Peyer's patch (tissue), 4 donors: Measurements from ENCODE around the gene DOCK4. TPM values are rescaled to one million over a fixed set of nuclear protein-coding genes. Genes with fewer than 3 reads are reported as not detected.
A peak's percentile ranks its signal among the peaks of the same experiment; 100 is the strongest.

Experiments
- DNase-seq, 3 donors: peaks; one replicate each; pipeline ENCODE4 v3.0.0-alpha.2; 2017 to 2019
- H3K27ac ChIP-seq, 4 donors: fragments of 200-600 bp; sonication (generic); one replicate each; pipeline ENCODE4 v1.5.1; 2016 to 2019
- H3K27me3 ChIP-seq, 2 donors: fragments of 200-600 bp; sonication (generic); one replicate each; pipeline ENCODE4 v1.5.1; 2019
- H3K36me3 ChIP-seq, 3 donors: fragments of 200-600 bp; sonication (generic); one replicate each; pipeline ENCODE4 v1.5.1; 2016 to 2019
- H3K4me1 ChIP-seq, 4 donors: fragments of 200-600 bp; sonication (generic); one replicate each; pipeline ENCODE4 v1.5.1; 2016 to 2019
- H3K4me3 ChIP-seq, 4 donors: fragments of 200-600 bp; sonication (generic); 1 replicate in 3 of 4; 2 replicates in 1 of 4; pipeline ENCODE4 v1.5.1; 2016 to 2019; ENCODE audit warnings: mild to moderate bottlenecking in 1 of 4
- H3K9me3 ChIP-seq, 4 donors: fragments of 200-600 bp; sonication (generic); one replicate each; pipeline ENCODE4 v1.5.1; 2016 to 2019; ENCODE audit warnings: mild to moderate bottlenecking in 1 of 4
- POLR2A ChIP-seq, 2 donors: fragments of 450-650 bp; IDR thresholded peaks; one replicate each; pipeline ENCODE4 v1.5.1; 2017; ENCODE audit warnings: antibody characterized with exemption in 2 of 2, mild to moderate bottlenecking in 2 of 2, moderate library complexity in 2 of 2
- total RNA-seq, 4 donors: library from RNA; depleted of rRNA; stranded (reverse); fragments of >200 nt; gene quantifications; one replicate each; pipeline ENCODE4 v1.1.0, GENCODE V29; 2016
- TF ChIP-seq, protein P1 (sequence below), 6 experiments: fragments of 450-650 bp in 4 of 6; fragments of 200-600 bp in 2 of 6; sonication (generic) in 1 of 6; IDR thresholded peaks; one replicate each; pipeline ENCODE4 v1.5.1; 2017 to 2019; ENCODE audit warnings: antibody characterized with exemption in 6 of 6, mild to moderate bottlenecking in 3 of 6, moderate library complexity in 1 of 6

The DOCK4 gene
- total RNA-seq, 4 donors from 2014 or later, result 5.1 to 52.8 (median 15.5) TPM

DNA sequence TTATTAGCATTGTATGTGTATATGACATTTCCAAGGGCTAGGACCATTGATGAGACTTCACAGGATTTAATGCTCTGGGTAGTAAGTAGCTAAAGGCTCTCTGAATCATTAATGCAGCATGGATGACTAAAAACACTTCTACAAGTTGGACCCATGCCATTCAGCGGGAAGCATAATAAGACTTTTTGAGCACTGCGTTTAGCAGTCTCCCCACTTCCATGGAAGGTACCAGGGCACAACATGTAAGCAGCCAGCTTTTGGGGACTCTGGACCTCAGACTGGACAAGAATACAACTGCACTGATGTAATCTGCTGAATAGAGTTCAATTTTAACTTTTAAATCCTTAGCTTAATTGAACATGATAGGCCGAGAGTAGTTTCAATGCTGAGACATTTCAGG lies 452.2 kb downstream of the DOCK4 start:
- H3K27me3 ChIP-seq, result no peaks in the 10 kb centered on the region
- H3K4me1 ChIP-seq, result no peaks in the 10 kb centered on the region
- H3K9me3 ChIP-seq, result no peaks in the 10 kb centered on the region
- H3K36me3 ChIP-seq, result no peaks in the 10 kb centered on the region
- TF ChIP-seq POLR2A (IDR thresholded peaks at IDR 0.05), result no peak
- TF ChIP-seq, protein P1, sequence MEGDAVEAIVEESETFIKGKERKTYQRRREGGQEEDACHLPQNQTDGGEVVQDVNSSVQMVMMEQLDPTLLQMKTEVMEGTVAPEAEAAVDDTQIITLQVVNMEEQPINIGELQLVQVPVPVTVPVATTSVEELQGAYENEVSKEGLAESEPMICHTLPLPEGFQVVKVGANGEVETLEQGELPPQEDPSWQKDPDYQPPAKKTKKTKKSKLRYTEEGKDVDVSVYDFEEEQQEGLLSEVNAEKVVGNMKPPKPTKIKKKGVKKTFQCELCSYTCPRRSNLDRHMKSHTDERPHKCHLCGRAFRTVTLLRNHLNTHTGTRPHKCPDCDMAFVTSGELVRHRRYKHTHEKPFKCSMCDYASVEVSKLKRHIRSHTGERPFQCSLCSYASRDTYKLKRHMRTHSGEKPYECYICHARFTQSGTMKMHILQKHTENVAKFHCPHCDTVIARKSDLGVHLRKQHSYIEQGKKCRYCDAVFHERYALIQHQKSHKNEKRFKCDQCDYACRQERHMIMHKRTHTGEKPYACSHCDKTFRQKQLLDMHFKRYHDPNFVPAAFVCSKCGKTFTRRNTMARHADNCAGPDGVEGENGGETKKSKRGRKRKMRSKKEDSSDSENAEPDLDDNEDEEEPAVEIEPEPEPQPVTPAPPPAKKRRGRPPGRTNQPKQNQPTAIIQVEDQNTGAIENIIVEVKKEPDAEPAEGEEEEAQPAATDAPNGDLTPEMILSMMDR (IDR thresholded peaks at IDR 0.05), result no peak
- H3K4me3 ChIP-seq, result no peak overlapping the region
- no peak overlapping the region for H3K27ac ChIP-seq
- no peak for DNase-seq

GRCh38 chr7:111752022-111752582 lies 454.1 kb downstream of the DOCK4 start:
- DNase-seq, result peak in 1 of 3 donors; percentile 63
- Histone ChIP-seq H3K4me3 (no peak overlapping the region), H3K4me1 (no peaks in the 10 kb centered on the region), H3K27ac (no peak overlapping the region), H3K27me3 (no peaks in the 10 kb centered on the region), H3K36me3 (no peaks in the 10 kb centered on the region), H3K9me3 (no peaks in the 10 kb centered on the region)
- TF ChIP-seq POLR2A (IDR thresholded peaks at IDR 0.05), result no peak
- TF ChIP-seq, protein P1 (IDR thresholded peaks at IDR 0.05), result peak in 5 of 6 experiments; percentile 10 to 59 (median 53)

DNA sequence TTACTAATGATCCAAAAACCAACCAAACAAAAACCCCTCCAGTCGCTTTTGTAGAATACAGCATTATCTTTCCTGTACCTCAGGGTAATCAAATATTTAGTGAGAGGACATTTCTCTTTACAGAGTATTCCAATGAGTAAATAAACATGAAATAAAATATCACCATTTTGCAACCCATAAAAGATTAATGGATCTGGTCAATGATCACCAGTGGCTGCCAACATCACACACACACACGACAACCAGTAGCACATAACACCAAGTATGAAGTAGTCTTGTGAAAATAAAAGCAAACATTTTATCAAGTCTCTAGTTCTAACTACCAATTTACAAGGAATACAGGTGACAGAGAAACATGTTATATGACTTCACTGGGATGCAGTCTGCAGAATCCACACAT lies 455.3 kb downstream of the DOCK4 start:
- H3K36me3 ChIP-seq, result no peaks in the 10 kb centered on the region
- DNase-seq, result no peak
- H3K27ac ChIP-seq, result no peak overlapping the region
- TF ChIP-seq, protein P1 (IDR thresholded peaks at IDR 0.05), result no peak
- TF ChIP-seq POLR2A (IDR thresholded peaks at IDR 0.05), result no peak
- H3K9me3 ChIP-seq, result no peaks in the 10 kb centered on the region
- no peaks in the 10 kb centered on the region for H3K4me1 ChIP-seq
- no peaks in the 10 kb centered on the region for H3K27me3 ChIP-seq
- H3K4me3 ChIP-seq, result no peak overlapping the region

DNA sequence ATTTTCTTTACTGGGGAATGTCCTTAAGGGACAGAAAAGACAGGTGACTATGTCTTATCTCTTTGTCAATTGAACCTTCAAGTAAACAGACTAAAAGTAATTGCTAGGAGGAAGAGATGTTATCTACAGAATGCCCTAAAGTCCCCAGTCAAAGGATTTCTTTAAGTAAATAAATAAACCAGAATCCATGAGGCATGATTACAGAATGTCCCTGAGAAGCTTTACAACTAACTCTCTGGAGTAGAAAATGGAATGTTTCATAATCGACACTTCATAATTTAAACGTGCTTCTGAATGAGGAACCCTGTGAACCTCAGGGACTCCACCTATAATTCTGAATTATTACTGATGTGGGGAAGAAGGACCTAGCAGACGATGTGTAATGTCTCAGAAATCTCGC lies 456.0 kb downstream of the DOCK4 start:
- no peak overlapping the region for H3K4me3 ChIP-seq
- no peaks in the 10 kb centered on the region for H3K4me1 ChIP-seq
- no peak for TF ChIP-seq POLR2A (IDR thresholded peaks at IDR 0.05)
- TF ChIP-seq, protein P1 (IDR thresholded peaks at IDR 0.05), result no peak
- H3K27me3 ChIP-seq, result no peaks in the 10 kb centered on the region
- no peaks in the 10 kb centered on the region for H3K9me3 ChIP-seq
- DNase-seq, result no peak
- H3K27ac ChIP-seq, result no peak overlapping the region
- H3K36me3 ChIP-seq, result no peaks in the 10 kb centered on the region

DNA sequence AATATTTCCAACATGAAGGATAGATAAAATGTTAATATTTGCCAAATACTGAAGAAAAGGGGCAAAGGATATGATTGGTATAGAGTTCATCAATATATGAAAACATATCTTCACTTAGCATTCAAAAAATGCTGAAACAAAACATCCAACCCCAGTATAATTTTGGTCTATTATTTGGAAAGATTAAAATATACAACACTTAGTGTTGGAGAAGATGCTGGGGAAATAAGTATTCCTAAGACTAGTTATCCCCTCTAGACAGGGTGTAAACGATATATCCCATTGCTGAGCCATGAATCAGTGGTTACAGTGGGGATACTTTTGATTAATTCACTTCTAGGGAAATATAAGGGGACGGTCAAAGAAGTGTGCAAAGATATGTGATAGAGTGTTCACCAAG lies 456.6 kb downstream of the DOCK4 start:
- DNase-seq, result no peak
- Histone ChIP-seq H3K9me3 (no peaks in the 10 kb centered on the region), H3K27ac (no peak overlapping the region), H3K4me3 (no peak overlapping the region), H3K36me3 (no peaks in the 10 kb centered on the region), H3K4me1 (no peaks in the 10 kb centered on the region), H3K27me3 (no peaks in the 10 kb centered on the region)
- TF ChIP-seq POLR2A (IDR thresholded peaks at IDR 0.05), result no peak
- TF ChIP-seq, protein P1 (IDR thresholded peaks at IDR 0.05), result no peak

DNA sequence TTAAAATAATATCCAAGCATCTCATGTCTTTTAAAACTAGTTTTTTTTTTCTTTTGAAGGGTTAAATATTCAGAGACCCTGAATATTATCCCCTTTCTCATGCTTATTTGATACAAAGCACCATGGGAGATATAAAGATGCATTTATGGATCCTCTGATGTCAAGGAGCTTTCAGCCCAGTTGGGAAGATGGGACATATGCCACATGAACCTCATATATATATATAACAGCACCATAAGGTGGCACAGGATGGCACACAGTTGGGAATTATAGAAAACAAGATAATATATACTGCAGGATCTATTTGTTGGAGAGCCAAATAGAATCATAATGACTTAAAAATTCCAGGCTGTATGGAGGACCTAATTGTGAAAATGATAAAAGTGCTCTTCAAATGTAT lies 458.5 kb downstream of the DOCK4 start:
- no peaks in the 10 kb centered on the region for H3K9me3 ChIP-seq
- no peaks in the 10 kb centered on the region for H3K4me1 ChIP-seq
- no peak for DNase-seq
- no peak overlapping the region for H3K4me3 ChIP-seq
- no peak for TF ChIP-seq POLR2A (IDR thresholded peaks at IDR 0.05)
- TF ChIP-seq, protein P1 (IDR thresholded peaks at IDR 0.05), result no peak
- no peaks in the 10 kb centered on the region for H3K36me3 ChIP-seq
- no peak overlapping the region for H3K27ac ChIP-seq
- H3K27me3 ChIP-seq, result no peaks in the 10 kb centered on the region
